HG02852 (cell line): ENCODE results near the gene CSNK1D.
"Not testable (repeated sequence)": the region's sequence is repeated elsewhere in the genome, so short reads cannot be mapped to it uniquely, and the experiment has no call there.

ENCODE experiments used
- ATAC-seq: cut with Tn5 transposase; IDR thresholded peaks from one replicate; pipeline ENCODE4 v1.9.1; 2021; ENCODE audit warnings: mild to moderate bottlenecking, moderate library complexity; ENCODE audit not compliant: unreplicated experiment

CSNK1D gene

DNA sequence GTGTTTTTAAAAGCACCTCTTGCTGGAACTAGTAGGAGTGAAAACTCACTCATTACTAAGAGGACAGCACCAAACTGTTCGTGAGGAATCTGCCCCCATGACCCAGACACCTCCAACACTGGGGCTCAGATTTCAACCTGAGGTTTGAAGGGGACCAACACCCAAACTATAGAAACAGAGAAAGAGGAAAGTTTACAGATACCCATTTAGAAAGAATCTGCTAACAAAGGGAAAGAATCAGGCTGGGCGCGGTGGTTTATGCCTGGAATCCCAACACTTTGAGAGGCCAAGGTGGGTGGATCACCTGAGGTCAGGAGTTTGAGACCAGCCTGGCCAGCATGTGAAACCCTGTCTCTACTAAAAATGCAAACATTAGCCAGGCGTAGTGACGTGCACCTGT, 3.4 kb upstream of the CSNK1D start:
- ATAC-seq: no peak

DNA sequence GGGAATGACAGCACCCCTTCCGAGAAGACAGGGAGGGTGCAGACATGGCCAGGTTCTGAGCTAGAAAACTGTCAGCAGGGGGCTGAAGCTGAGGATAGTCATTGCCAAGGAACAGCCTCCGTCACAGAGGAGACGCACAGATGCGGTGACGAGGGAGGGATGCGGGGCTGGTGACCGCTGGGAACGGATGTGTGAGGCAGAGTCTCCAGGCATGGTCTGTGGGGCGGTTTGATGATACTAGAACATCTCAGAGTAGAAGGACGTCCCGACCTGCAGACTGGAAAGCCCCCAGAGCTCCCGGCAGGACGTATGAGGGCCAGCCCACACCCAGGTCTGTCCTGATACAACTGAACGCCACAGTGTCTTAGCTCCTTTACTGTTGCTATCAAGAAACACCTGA, 1.8 kb upstream of the CSNK1D start:
- ATAC-seq: no peak

DNA sequence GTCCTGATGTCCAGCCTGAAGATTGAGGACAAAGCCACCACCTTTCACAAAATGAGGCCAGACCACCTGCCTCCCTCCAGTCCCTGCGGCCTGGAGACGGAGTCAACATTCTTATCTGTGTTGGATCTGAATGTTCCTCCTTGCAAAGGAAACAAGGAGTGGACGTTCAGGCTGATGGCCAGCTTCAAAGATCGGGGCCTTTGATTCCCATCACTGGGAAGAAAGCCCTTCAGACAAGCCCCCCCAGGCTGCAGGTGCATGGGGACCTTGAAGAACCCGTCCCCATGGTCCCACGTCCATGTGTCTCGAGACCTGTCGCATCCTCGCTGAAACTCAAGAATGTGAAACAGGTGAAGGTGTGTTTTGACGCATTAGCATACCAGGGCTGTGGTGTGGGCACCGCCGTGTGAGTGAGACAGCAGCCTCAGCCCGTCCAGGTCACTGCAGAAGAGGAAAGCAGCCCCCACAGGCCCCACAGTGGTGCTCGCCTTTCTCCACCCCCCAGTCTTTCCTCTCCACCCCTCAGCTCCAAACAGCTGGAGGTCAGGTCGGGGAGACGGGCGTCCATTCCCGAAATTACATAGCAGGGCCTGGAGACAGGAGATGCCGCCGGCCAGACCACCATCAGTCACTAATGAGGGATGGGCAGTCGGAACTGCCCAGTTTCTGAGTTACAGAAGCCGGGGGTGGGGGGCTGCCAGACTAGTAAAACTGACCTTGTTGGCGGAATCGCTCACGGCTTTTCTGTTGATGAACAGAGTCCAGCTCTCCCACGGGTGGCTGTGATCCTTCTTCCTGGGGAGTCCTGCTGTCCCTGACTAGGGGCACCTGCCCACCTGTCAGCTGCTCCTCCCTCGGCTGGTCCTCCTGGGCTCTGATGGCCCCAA, 877 bp upstream of the CSNK1D start:
- ATAC-seq: no peak

DNA sequence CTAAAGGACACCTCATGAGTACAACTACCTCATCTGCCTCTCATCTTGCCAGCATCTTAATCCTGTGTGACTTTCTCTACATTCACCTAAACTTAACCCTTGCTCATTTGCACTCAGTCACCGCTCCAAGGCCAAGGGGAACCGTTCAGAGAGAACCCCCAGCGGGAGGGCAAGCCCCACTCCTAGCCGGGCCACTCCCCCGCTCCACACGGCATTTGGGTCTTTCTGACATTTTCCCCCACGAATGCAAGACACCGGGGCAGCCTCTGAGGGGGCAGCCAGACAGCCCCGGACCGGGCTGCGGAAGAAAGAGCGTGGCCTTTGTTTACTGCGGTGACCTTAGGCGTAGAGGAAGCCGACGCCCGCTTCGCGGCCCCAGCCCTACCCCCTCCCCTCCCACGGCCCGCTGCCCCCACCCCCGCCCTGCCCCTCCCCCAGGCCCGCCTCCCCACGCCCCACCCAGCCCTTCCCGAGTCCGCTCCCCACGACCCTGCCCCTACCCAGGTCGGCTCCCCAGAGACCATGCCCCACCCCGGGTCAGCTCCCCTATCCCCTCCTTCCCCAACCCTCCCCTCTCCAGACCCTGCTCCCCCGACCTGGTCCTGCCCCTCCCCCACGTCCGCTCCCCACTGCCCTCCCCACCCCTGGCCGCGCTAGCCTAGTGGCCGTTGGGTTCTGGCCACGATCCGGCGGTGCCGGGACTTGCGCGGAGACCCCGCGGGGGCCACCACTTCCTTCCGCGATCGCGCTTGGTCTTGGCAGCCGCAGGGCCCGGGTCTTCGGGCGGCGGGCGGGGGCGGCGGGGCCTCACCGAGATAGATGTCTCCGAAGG, 789 bp downstream of the CSNK1D start:
- ATAC-seq: peak; percentile 11

DNA sequence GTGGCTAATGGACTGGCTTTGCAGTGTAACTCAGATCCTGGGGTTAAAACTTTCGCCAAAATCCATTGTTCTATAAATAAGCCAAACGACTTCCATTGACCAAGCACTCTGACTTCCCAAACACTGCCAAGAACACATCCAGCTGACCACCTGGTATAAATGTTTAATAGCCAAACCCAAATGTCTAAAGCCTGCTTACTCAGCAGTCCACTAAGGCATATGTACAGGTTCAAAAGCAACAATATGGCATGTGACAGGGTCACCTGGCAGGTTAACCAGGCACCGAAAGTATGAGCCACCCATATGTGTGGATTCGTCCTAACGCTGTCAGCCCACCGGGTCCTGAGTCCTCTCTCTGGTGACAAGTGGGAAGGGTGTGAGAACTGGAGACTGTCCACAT, 2.1 kb downstream of the CSNK1D start:
- no peak for ATAC-seq

DNA sequence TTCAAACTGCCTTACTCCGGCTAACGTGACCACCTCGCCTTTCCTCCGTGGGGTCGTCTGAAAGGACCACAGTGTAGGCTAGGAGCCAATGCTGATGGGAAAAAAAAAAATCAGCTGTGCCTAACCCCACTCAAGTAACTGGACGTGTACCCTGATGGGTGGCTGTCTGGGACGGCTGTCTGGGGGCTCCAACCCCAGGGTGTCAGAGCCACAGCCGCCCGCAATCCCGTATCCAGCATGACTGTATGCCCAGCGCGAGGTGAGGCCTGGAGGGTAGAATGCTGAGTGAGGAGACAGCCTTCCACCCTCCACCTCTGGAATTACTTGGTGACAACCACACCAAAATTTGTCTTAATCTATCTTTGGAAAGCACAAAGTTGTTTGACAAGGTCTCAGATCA, 2.8 kb downstream of the CSNK1D start:
- no peak for ATAC-seq

DNA sequence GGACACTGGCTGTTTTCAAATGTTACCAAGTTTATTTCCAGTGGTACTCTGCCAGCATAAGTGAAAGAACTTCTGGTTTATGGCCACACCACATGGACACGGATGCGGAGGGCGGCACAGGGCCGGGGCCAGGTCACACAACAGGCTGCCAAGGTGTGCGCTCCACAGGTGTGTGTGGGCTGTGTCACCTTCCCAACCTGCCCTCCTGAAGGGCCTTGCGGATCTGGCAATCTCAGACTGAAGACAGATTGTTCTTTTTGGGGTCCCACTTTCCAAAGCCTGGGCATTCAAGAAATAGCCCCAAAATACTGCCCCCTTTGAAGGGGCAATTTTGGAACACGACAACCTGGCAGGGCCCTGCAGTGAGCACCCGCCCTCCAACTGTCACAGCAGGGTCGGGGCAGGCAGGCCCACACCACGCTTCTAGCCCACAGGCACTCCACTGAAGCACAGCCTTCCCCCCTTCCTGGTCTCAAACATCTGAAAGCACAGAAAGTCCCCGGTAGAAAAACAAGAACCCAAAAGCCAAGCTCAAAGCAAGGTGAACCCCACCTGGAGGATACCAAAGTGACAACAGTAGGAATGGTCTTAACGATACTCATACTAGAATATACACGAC, 3.5 kb downstream of the CSNK1D start:
- no peak for ATAC-seq

DNA sequence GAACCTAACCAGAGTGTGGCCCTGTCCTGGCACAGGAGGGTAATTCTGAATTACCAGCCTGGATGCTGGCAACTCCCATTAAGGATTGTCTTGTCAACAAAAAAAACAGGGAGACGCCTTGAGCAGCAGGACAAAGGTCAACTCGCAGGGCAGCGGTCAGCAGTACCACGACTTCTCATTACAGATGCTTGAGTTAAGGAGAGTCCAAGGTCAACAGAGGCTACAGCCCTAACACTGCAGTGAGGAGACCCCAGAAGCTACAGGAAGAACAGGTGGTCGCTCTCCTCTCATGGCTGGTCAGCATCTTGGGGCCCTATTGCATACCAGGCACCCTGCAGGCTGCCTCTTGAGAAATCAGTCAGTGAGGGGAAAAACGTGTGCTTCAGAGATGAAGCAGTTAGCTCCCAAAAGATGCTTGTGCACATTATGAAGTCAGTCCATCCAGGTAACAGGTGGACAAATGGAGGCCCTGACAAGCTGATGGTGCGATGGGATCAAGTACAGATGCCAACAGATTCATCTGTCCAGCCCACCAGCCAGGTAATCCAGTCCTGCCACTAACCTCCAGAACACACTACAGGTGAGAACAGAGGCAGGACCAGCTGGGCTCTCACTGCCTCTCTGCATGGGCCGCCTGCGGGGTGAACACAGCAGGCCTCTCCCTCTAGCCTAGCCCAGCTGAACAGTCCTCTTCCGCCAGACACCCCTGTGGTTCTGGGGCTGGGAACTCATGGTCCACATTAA, 4.2 kb downstream of the CSNK1D start:
- ATAC-seq: no peak

DNA sequence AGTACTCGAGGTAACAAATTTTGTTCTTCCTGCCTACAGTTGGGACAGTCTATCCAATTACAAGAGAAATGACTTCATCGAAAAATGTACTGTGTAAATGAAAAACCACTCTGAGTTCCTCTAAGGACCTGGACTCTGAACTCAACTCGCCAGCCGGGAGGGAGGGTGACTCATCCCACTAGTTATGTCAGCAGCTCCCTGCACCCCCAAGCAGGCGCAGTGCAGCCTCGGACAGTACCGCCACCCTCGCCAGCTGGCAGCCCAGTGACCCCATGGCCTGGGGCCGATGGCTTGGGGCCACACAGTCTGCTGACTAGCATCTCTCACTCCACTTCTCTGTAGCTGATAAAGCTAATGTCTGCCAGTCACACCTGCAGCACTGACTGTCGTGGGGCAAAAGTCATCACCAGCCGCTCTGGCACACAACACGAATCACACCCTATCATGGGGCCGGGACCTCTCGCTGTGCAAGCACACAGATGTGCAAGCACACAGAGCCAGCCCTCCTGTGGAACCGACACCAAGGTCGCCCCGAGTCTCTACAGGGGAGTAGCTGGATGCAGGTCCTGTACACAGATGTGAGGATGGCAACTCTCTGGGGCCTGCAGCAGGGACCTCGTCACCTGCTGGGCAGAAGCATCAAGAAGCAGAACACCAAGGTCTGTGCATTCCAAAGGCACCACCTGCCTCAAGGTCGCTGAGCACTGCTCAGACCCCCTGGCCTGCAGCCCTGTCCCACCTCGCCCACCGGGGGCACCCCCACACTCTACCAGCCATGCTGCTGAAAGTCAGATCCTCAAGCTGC, 5.7 kb downstream of the CSNK1D start:
- ATAC-seq: no peak

DNA sequence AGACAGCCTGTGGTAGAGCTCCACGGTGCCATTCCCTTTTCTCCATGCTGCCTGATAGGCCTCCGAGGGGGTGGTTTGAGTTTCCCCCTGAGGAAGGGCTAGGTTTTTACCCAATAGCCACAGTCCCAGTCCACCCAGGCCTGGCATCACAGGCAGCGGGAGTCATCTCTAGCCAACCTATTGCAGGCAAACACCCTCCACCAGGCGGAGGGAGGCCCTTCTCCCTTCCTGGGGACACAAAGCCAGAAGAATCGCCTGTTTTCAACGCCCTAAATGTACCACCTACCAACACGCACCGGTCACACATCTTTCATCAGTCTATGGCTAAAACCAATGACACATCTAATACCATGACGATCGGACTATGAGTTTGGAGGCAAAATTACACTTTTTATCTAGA, 7.4 kb downstream of the CSNK1D start:
- ATAC-seq: no peak

DNA sequence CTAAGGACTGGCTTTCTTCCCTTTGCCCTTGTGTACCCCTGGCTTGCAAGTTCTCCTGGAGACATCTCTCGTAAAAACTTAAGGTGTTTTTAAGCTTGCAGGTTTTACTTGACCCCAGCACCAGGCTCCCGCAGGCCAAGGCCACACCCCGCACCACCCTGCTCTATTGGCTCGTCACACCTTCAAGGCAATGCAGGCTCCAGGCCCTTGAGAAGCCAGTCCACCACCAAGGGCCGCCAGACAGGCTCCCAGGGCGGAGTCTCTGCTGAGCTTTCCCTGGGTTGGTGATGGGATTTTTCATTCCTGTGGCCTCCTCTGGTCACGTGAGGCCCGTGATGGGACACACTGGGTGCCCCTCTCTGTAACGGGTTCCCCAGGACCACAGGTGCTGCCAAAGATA, 9.9 kb downstream of the CSNK1D start:
- no peak for ATAC-seq

DNA sequence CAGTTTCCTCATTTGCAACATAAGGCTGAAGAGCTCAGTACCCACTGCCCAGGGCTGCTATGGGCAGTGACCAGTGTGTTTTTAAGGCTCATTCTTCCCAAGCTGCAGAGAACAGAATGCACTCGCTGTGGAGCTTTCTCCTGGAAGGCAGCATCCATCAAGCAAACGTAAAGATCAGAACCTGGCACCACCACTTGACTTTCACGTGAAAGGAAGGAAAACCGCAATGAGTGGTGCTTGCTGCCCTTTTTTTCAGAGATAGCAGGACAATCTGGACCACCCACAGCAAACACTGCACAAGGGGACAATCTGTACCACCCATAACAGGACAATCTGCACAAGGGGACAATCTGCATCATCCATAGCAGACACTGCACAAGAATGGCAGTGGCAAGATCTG, 11.2 kb downstream of the CSNK1D start:
- ATAC-seq: no peak

DNA sequence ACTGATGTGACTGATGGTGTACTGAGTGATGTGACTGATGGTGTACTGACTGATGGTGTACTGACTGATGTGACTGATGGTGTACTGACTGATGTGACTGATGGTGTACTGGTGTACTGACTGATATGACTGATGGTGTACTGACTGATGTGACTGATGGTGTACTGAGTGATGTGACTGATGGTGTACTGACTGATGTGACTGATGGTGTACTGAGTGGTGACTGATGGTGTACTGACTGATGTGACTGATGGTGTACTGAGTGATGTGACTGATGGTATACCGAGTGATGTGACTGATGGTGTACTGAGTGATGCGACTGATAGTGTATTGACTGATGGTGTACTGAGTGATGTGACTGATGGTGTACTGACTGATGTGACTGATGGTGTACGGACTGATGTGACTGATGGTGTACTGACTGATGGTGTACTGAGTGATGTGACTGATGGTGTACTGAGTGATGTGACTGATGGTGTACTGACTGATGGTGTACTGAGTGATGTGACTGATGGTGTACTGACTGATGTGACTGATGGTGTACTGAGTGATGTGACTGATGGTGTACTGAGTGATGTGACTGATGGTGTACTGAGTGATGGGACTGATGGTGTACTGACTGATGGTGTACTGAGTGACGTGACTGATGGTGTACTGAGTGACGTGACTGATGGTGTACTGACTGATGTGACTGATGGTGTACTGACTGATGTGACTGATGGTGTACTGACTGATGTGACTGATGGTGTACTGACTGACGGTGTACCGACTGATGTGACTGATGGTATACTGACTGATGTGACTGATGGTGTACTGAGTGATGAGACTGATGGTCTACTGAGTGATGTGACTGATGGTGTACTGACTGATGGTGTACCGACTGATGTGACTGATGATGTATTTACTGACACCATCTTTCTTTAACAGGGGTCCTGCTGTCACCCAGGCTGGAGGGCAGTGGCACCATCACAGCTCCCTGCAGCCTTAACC, 13.2 kb downstream of the CSNK1D start:
- ATAC-seq: not testable (repeated sequence)

DNA sequence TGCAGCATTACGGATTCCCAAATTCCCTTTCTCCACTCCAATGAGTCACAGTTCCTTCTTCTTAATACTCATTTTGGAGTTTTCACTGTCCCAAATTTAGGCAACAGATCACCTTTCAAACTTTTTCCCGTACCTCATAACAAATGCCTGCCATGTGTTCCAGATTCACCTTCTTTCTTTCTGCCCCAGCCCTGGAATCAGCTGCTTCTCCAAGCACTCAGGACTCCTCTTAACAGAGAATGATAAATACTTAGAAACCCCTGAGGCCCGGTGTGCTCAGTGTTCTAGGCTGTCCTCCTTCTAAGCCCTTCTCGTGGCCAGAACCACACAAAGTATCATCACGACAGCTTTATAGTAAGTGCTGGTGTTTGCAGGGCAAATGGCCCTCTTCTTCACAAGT, 14.9 kb downstream of the CSNK1D start:
- ATAC-seq: no peak

DNA sequence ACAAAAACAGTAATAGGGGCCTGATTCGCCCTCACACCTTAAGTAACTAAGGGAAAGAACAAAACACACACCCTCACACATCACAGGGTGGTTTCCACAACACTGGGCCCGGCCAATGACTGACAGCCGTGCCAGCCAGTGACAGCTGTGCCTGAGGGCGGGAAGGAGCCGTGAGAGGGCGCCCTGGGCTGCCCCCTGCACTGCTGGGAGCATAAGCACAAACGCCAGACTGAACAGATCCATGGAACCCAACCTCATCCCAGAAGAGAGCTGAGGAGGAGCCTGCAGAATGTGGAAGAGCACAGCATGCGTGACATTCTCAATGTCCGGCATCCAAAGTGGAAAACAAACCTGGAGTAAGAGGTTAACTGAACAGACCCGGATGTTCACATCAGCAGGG, 16.0 kb downstream of the CSNK1D start:
- ATAC-seq: no peak

DNA sequence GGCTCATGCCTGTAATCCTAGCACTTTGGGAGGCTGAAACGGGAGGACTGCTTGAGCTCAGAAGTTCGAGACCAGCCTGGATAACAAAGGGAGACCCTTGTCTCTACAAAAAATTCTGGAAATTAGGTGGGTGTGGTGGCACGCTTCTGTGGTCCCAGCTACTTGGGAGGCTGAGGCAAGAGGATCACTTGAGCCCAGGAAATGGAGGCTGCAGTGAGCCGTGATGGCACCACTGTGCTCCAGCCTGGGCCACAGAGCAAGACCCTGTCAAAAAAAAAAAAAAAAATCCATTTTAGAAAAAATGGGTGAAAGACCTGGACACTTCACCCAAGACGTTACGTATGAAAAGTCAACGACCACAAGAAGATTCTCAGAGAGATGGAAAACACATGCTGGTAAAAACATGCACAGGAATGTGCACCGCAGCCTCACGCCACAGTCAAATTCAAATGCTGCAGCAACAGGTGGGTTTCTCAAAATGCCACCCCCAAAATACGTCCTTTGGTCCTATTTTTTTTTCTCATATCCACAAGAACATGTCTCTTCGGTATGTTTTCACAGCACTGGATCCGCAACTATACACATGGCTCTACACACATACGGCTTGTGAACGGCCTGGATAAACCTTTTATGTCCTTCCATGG, 17.1 kb downstream of the CSNK1D start:
- no peak for ATAC-seq

DNA sequence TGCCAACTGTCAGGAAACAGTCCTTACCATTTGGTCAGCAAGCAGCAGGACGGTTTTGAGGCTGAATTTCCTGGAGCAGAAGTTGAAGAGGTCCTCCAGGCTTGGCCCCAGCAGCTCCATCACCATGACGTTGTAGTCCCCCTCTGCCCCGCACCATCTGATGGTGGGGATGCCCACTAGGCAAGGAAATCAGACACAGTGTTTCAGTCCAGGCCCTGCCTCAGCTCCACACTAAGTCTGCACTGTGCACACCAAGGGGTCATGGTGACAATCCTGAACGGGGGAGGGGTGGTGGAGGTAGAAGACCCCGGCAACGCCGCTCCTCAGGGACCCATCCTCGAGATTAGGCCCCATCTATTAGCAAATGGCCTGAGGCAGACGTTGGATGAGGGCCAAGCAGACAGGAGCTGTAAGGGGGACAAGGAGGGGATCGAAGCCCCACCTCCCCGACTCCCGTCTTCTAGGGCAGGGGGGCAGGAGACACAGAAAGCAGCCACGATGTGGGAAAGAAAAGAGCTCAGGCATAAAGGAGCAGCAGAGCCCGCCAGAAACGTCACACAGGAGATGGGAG, 18.0 kb downstream of the CSNK1D start:
- ATAC-seq: no peak

DNA sequence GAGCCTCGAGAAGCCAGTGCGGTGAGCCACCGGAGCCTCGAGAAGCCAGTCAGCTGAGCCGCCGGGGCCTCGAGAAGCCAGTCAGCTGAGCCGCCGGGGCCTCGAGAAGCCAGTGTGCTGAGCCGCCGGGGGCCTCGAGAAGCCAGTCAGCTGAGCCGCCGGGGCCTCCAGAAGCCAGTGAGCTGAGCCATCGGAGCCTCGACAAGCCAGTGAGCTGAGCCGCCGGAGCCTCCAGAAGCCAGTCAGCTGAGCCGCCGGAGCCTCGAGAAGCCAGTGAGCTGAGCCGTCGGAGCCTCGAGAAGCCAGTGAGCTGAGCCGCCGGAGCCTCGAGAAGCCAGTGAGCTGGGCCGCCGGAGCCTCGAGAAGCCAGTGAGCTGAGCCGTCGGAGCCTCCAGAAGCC, 18.8 kb downstream of the CSNK1D start:
- ATAC-seq: not testable (repeated sequence)
